ENCODE measurements around the gene ZNF93.
"Not testable (repeated sequence)": the region's sequence is repeated elsewhere in the genome, so short reads cannot be mapped to it uniquely, and the experiment has no call there.

GRCh38 chr19:19957766-19958165, 57.0 kb downstream of the ZNF93 start:
- TF ChIP-seq SUZ12 (IDR thresholded peaks at IDR 0.05; ENCODE audit: extremely low read depth, insufficient read depth, insufficient read length); ZNF274 (IDR thresholded peaks at IDR 0.05; ENCODE audit: low read depth, low read length): not testable (repeated sequence)

All from NT2/D1 (cell line).